K562 (cell line): Measurements from ENCODE around the gene BNIP2. TPM values are rescaled to one million over a fixed set of nuclear protein-coding genes. Genes with fewer than 3 reads are reported as not detected.

ENCODE experiments used
- ATAC-seq: fragments of 200-7000 bp; cut with Tn5 transposase; 3 replicates; pipeline ENCODE4 v1.9.1; 2020; ENCODE audit warnings: moderate library complexity
- BruUV-seq: library from RNA; stranded (reverse); fragments of 400-500 nt; replicated peaks from 2 replicates; lab custom pipeline; 2021; lab: Mats Ljungman, UMichigan
- CTCF ChIA-PET: fragments of 300-600 bp; formaldehyde crosslinking; extraction: SDS; loops from one replicate; lab custom pipeline; 2021; ENCODE audit warnings: low intra/inter-chr PET ratio; lab: Yijun Ruan, JAX
- POLR2A ChIA-PET: fragments of 300-600, 350-650 bp; sonication (Branson Sonifier 250); formaldehyde crosslinking; extraction: SDS; loops from one replicate; lab custom pipeline; 2021; ENCODE audit warnings: antibody characterized with exemption, inconsistent platforms; lab: Yijun Ruan, JAX
- DNase-seq, 4 experiments: peaks; one replicate each; pipeline versions ENCODE4 v3.0.0 to v3.0.0-alpha.2; 2011 to 2018; ENCODE audit warnings: low spot score in 3 of 4, mixed read lengths in 3 of 4; ENCODE audit errors: extremely low read depth in 1 of 4
- FAIRE-seq: peaks from 2 replicates; lab custom pipeline; 2011; peaks lifted over from hg19 to GRCh38; lab: Jason Lieb, UNC
- H2AFZ ChIP-seq: 2 replicates; pipeline ENCODE4 v1.6.0; 2011; ENCODE audit warnings: low read depth, low read length, control low read depth, inconsistent platforms
- H3K27ac ChIP-seq: fragments of 200-600 bp; 3 replicates; pipeline ENCODE4 v1.8.0; 2011; ENCODE audit warnings: low read depth, mild to moderate bottlenecking, control low read depth, inconsistent platforms, low read length, moderate library complexity, mixed read lengths; ENCODE audit errors: extremely low read depth
- H3K27me3 ChIP-seq, 2 experiments: fragments of 300-600 bp in 1 of 2; 2 replicates in 1 of 2; 3 replicates in 1 of 2; pipeline versions ENCODE4 v1.6.0 to v1.8.0; 2011; ENCODE audit warnings: inconsistent platforms in 2 of 2, low read length in 2 of 2, mild to moderate bottlenecking in 1 of 2, mixed read lengths in 1 of 2, moderate library complexity in 1 of 2; ENCODE audit not compliant: control insufficient read depth in 2 of 2, insufficient read depth in 2 of 2
- H3K36me3 ChIP-seq: fragments of 300-600 bp; 3 replicates; pipeline ENCODE4 v1.8.0; 2011; ENCODE audit warnings: mild to moderate bottlenecking, low read length, inconsistent platforms; ENCODE audit not compliant: control insufficient read depth, insufficient read depth
- H3K4me1 ChIP-seq, 2 experiments: fragments of 200-600 bp in 1 of 2; replicated peaks in 1 of 2; 2 replicates in 1 of 2; 3 replicates in 1 of 2; pipeline versions ENCODE4 v1.5.1 to v1.8.0; 2011; ENCODE audit warnings: inconsistent platforms in 2 of 2, low read length in 2 of 2, mild to moderate bottlenecking in 1 of 2, mixed read lengths in 1 of 2, moderate library complexity in 1 of 2; ENCODE audit not compliant: control insufficient read depth in 2 of 2, insufficient read depth in 2 of 2
- H3K4me2 ChIP-seq: 2 replicates; pipeline ENCODE4 v1.6.1; 2011; ENCODE audit warnings: low read length, control low read depth, inconsistent platforms, mixed read lengths; ENCODE audit not compliant: insufficient read depth
- H3K4me3 ChIP-seq: fragments of 200-600 bp; sonication (generic), shearing (Covaris generic); 2 replicates; pipeline ENCODE4 v1.5.1; 2016; ENCODE audit warnings: control low read depth, inconsistent platforms
- H3K79me2 ChIP-seq: fragments of 200-600 bp; 3 replicates; pipeline ENCODE4 v1.8.0; 2011; ENCODE audit warnings: low read length, inconsistent platforms; ENCODE audit not compliant: control insufficient read depth, insufficient read depth
- H3K9ac ChIP-seq, 2 experiments: 2 replicates each; pipeline versions ENCODE4 v1.6.0 to v1.6.1; 2011; ENCODE audit warnings: low read depth in 2 of 2, low read length in 2 of 2, control low read depth in 1 of 2, inconsistent platforms in 1 of 2, mild to moderate bottlenecking in 1 of 2, mixed read lengths in 1 of 2; ENCODE audit not compliant: insufficient read depth in 1 of 2
- H3K9me1 ChIP-seq: one replicate; pipeline ENCODE4 v1.6.0; 2011; ENCODE audit warnings: inconsistent platforms, mild to moderate bottlenecking, low read length, moderate library complexity; ENCODE audit not compliant: control insufficient read depth, insufficient read depth
- H3K9me3 ChIP-seq: replicated peaks from 2 replicates; pipeline ENCODE4 v1.5.1; 2011; ENCODE audit warnings: low read depth, low read length, inconsistent platforms; ENCODE audit not compliant: control insufficient read depth, insufficient read depth
- H4K20me1 ChIP-seq: replicated peaks from 2 replicates; pipeline ENCODE4 v1.6.1; 2011; ENCODE audit warnings: low read length, inconsistent platforms, mixed read lengths; ENCODE audit not compliant: control insufficient read depth, insufficient read depth
- BRD9 ChIP-seq: fragments of 450-650 bp; IDR thresholded peaks from 2 replicates; pipeline ENCODE4 v1.6.1; 2018; ENCODE audit warnings: low read depth; ENCODE audit not compliant: partially characterized antibody
- CBX2 ChIP-seq: fragments of 200-600 bp; sonication (generic); IDR thresholded peaks from one replicate; pipeline ENCODE4 v1.6.1; 2012; ENCODE audit warnings: mild to moderate bottlenecking, low read length, inconsistent platforms; ENCODE audit not compliant: insufficient read depth, poor library complexity, severe bottlenecking
- DNMT1 ChIP-seq: fragments of 450-650 bp; IDR thresholded peaks from 2 replicates; pipeline ENCODE4 v1.6.1; 2016; ENCODE audit warnings: antibody characterized with exemption, mild to moderate bottlenecking
- E2F4 ChIP-seq: sonication (generic); formaldehyde crosslinking; IDR thresholded peaks from 2 replicates; pipeline ENCODE4 v1.8.0; 2022; ENCODE audit warnings: mild to moderate bottlenecking, low read depth, missing genetic modification reagents
- EHMT2 ChIP-seq: fragments of 450-650 bp; IDR thresholded peaks from 2 replicates; pipeline ENCODE4 v1.6.1; 2018; ENCODE audit warnings: antibody characterized with exemption
- EWSR1 ChIP-seq: fragments of 450-650 bp; IDR thresholded peaks from 2 replicates; pipeline ENCODE4 v1.6.1; 2018; ENCODE audit warnings: borderline replicate concordance, mild to moderate bottlenecking, low read depth, moderate library complexity; ENCODE audit not compliant: partially characterized antibody
- GTF2B ChIP-seq: IDR thresholded peaks from 2 replicates; pipeline ENCODE4 v1.6.1; 2011; ENCODE audit not compliant: insufficient read length; ENCODE audit errors: extremely low read depth
- HOXB6 ChIP-seq: fragments of 250-450 bp; sonication (Bioruptor Pico); IDR thresholded peaks from 2 replicates; pipeline ENCODE4 v1.5.1; 2022; ENCODE audit warnings: mild to moderate bottlenecking, borderline replicate concordance
- MTA2 ChIP-seq: fragments of 450-650 bp; IDR thresholded peaks from 2 replicates; pipeline ENCODE4 v1.6.1; 2016; ENCODE audit warnings: low read depth
- NCOA2 ChIP-seq, 2 experiments: fragments of 450-650 bp; IDR thresholded peaks; 2 replicates each; pipeline ENCODE4 v1.6.1; 2018; ENCODE audit warnings: mild to moderate bottlenecking in 2 of 2, moderate library complexity in 1 of 2; ENCODE audit not compliant: partially characterized antibody in 2 of 2
- OTX1 ChIP-seq: fragments of 450-650 bp; formaldehyde crosslinking; IDR thresholded peaks from 2 replicates; pipeline ENCODE4 v1.4.0; 2022; ENCODE audit warnings: mild to moderate bottlenecking
- PCBP2 ChIP-seq: fragments of 200-400 bp; formaldehyde crosslinking; IDR thresholded peaks from 2 replicates; pipeline ENCODE4 v1.6.1; 2018; ENCODE audit warnings: low read length, low read depth, mild to moderate bottlenecking, moderate library complexity; ENCODE audit not compliant: poor library complexity, severe bottlenecking
- RBFOX2 ChIP-seq: fragments of 200-400 bp; formaldehyde crosslinking; IDR thresholded peaks from 2 replicates; pipeline ENCODE4 v1.6.1; 2017; ENCODE audit warnings: low read depth, mild to moderate bottlenecking, low read length, moderate library complexity
- SMAD2 ChIP-seq: fragments of 150-350 bp; IDR thresholded peaks from 2 replicates; pipeline ENCODE4 v1.6.1; 2014; ENCODE audit warnings: low read depth, mild to moderate bottlenecking, low read length
- STAT5B ChIP-seq: fragments of 250-450 bp; sonication (Bioruptor Pico); IDR thresholded peaks from 2 replicates; pipeline ENCODE4 v1.8.0; 2021; ENCODE audit warnings: mild to moderate bottlenecking, inconsistent platforms
- ZBTB34 ChIP-seq: fragments of 250-450 bp; sonication (Bioruptor Pico); IDR thresholded peaks from 2 replicates; pipeline ENCODE4 v1.8.0; 2021; ENCODE audit warnings: mild to moderate bottlenecking, moderate library complexity
- ZBTB8A ChIP-seq: fragments of 450-650 bp; IDR thresholded peaks from 2 replicates; pipeline ENCODE4 v1.6.1; 2018; ENCODE audit warnings: mild to moderate bottlenecking, moderate library complexity; ENCODE audit not compliant: partially characterized antibody
- ZNF551 ChIP-seq: fragments of 250-450 bp; sonication (Bioruptor Pico); IDR thresholded peaks from 2 replicates; pipeline ENCODE4 v1.5.0; 2021; ENCODE audit warnings: mild to moderate bottlenecking, moderate library complexity
- ZNF561 ChIP-seq: fragments of 450-650 bp; formaldehyde crosslinking; conservative IDR thresholded peaks from 2 replicates; pipeline ENCODE4 v1.4.0; 2020; ENCODE audit warnings: mild to moderate bottlenecking, moderate library complexity
- ZNF778 ChIP-seq: fragments of 450-650 bp; formaldehyde crosslinking; IDR thresholded peaks from 2 replicates; pipeline ENCODE4 v1.4.0; 2020; ENCODE audit warnings: mild to moderate bottlenecking, moderate library complexity
- WGBS: fragments of 100-300 bp; shearing (Covaris generic); methylation state at CpG from one replicate; pipeline ENCODE4 v1.1.6; 2016; ENCODE audit warnings: low coverage, mixed read lengths; ENCODE audit not compliant: insufficient coverage; ENCODE audit errors: missing lambda C conversion rate; 5-methylcytosine and 5-hydroxymethylcytosine counted together
- in situ Hi-C: fragments of 300-500 bp; cut with MboI; formaldehyde crosslinking; loops from 4 replicates; pipeline ENCODE4 v1.15.0; 2018; ENCODE audit warnings: inconsistent platforms, mixed read lengths
- intact Hi-C: fragments of 100-400 bp; cut with micrococcal nuclease; formaldehyde crosslinking; loops from 2 replicates; pipeline ENCODE4 v1.14.2; 2022
- polyA plus RNA-seq, 8 experiments: library from polyadenylated mRNA; depleted of rRNA in 4 of 8; stranded (reverse) in 5 of 8; unstranded in 3 of 8; fragments of >200 nt; fragmentation: Nextera tagmentation in 2 of 8; fragmentation: Illumina TruSeq in 1 of 8; extraction: Ambion mirVana in 2 of 8; extraction: Trizol in 1 of 8; gene quantifications; 2 replicates each; pipeline versions ENCODE4 v1.2.1 to v1.2.3, GENCODE V29; 2011 to 2014; ENCODE audit warnings: inconsistent platforms in 1 of 8, missing spikeins in 1 of 8
- total RNA-seq, 7 experiments: library from RNA; depleted of rRNA in 6 of 7; stranded (reverse); fragments of >200 nt in 6 of 7; fragmentation: Illumina TruSeq in 2 of 7; extraction: Trizol in 2 of 7; gene quantifications; 2 replicates each; pipeline versions ENCODE4 v1.2.1 to v1.2.3, GENCODE V29; 2011 to 2021; ENCODE audit warnings: low replicate concordance in 1 of 7

The BNIP2 gene
- total and polyA plus RNA-seq, 9 of the 15 experiments (the other 6 are each of a cell fraction or from before 2014, with no cell fraction given): 19.6 to 88.0 (median 52.5) TPM

- intact Hi-C loops: loop anchor here (2.0 to 10.0 kb wide), 4 partner anchors 48 to 789 kb away; partner anchors contain the start of gene ICE2
- Histone ChIP-seq H3K4me3 (peak overlapping the region; percentile 98), H2AFZ (peak overlapping the region; percentile 80), H3K9ac (peak overlapping the region; percentile 89 to 98), H4K20me1 (peaks cover 11% of the 10 kb centered on the region; the same call in 1 of the 2 replicates), H3K9me3 (no peaks in the 10 kb centered on the region), H3K27me3 (no peaks in the 10 kb centered on the region), H3K36me3 (peaks cover 21% of the 10 kb centered on the region), H3K4me2 (peak overlapping the region; percentile 87), H3K9me1 (no peaks in the 10 kb centered on the region), H3K79me2 (peaks cover 44% of the 10 kb centered on the region), H3K27ac (peak overlapping the region; percentile 99), H3K4me1 (peaks cover 12 to 17% of the 10 kb centered on the region in 2 experiments)
- POLR2A ChIA-PET: interaction anchor here (0.6 to 2.0 kb wide), 7 partner anchors 8 to 708 kb away, joined by 3 to 7 read pairs (median 4); partner anchors contain the start of gene ANXA2
- in situ Hi-C loops: loop anchor here (10.0 kb wide), 2 partner anchors 635 to 835 kb away; no protein-coding TSS in a partner anchor
- BruUV-seq: TSS peak; percentile 72
- DNase-seq: peak in 1 of 4 experiments; percentile 91
- FAIRE-seq: no peak
- peak; percentile 77 for ATAC-seq
- CTCF ChIA-PET: no interaction called here
- WGBS: under 1% methylated on average over 25 of the region's 25 CpGs
- TF ChIP-seq STAT5B (no peak), PCBP2 (no peak), RBFOX2 (no peak), HOXB6 (CRISPR knock-in tag) (no peak), DNMT1 (peak; percentile 74; the same call in 1 of the 2 replicates), ZBTB8A (no peak), ZBTB34 (no peak), NCOA2 (IDR thresholded peaks at IDR 0.05; ENCODE audit: partially characterized antibody in 2 of 2) (no peak), MTA2 (no peak), CBX2 (no peak), EWSR1 (no peak), ZNF551 (CRISPR knock-in tag) (no peak), E2F4 (CRISPR knock-in tag) (no peak), BRD9 (peak; percentile 56), GTF2B (no peak), SMAD2 (no peak), OTX1 (CRISPR knock-in tag) (no peak), ZNF561 (no peak), ZNF778 (CRISPR knock-in tag) (no peak), EHMT2 (0 out of 2 replicates have a peak, but pooled peaks have one; percentile 44)
Measured at GRCh38 chr15:59689626-59690236, 611 bp upstream of the BNIP2 start.
